ENCODE data around the gene PTGFRN.
A peak's percentile ranks its signal among the peaks of the same experiment; 100 is the strongest.
"Not testable (repeated sequence)": the region's sequence is repeated elsewhere in the genome, so short reads cannot be mapped to it uniquely, and the experiment has no call there.

PTGFRN gene

DNA sequence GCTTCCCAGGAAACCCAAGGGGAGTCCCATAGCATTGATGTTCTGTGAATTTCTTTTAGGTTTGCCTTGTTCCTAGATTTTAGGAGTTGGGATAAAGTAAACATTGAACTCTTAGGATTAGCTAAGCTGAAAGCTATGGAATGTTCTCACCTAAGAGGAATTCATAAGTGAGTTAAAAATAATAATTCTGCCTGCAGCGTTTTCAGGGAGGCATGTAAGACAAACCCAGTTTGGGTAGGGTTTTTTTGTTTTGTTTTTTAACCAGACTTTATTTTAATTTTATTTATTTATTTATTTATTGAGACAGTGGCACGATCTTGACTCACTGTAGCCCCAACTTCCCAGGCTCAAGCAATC lies 62.9 kb downstream of the PTGFRN start:
- no peak for DNase-seq

DNA sequence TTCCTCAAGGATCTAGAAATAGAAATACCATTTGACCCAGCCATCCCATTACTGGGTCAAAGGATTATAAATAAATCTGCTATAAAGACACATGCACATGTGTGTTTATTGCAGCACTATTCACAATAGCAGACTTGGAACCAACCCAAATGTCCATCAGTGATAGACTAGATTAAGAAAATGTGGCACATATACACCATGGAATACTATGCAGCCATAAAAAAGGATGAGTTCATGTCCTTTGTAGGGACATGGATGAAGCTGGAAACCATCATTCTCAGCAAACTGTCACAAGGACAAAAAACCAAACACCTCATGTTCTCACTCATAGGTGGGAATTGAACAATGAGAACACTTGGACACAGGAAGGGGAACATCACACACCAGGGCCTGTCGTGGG lies 70.6 kb downstream of the PTGFRN start:
- not testable (repeated sequence) for DNase-seq

DNA sequence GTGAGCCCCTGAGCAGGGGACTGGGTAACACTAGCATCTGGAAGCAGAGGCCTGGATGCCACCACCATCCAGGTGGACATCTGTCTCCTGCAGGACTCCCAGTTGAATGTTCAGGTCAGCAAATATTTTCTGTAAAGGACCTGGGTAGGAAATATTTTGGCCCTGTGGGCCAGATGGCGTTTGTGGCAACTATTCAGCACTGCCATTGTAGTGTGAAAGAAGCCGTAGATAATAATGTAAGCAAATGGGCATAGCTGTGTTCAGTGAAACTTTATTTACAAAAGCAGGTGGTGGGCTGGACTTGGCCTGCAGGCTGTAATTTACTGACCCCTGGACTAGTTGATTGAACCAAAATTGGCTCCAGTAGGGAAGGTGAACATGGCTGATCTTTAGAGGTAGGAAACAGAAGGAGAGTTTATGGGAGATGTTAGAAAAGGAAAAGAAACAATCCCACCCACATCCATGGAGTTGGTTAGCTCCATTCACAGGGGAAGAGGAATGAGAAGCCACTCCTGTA lies 71.9 kb downstream of the PTGFRN start:
- no peak for DNase-seq

DNA sequence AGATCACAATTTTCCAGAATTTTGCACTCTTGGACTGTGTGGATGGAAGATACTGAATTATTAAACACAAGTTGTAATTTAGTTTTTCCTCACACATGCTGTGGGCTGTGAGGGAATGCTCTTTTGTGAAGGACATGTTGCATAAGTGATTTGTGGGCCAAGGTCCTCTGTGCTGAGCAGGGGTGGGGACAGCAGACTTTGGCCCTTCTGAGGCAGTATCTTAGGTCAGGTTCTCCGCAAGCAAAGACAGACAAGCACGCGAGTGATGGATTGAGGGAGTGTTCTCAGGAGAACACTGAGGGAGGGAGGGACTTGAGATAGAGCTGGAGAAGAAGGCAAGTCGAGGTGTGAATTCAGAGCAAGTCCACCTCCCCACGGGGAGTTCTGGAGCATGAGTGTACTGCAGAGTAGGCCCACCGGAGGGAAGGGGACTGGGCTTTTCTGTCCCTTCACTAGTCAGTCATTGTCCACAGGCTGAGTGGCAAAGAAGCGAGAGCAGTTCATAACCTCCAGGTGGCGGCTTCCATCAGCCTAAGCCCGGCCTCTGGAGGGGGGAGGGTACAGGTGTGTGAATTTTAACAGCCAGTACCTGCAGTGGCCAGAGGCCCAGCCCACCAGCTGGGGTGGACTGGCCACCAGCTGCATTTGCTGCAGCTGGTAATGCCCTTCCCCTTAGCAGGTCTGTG lies 72.7 kb downstream of the PTGFRN start:
- DNase-seq: no peak

DNA sequence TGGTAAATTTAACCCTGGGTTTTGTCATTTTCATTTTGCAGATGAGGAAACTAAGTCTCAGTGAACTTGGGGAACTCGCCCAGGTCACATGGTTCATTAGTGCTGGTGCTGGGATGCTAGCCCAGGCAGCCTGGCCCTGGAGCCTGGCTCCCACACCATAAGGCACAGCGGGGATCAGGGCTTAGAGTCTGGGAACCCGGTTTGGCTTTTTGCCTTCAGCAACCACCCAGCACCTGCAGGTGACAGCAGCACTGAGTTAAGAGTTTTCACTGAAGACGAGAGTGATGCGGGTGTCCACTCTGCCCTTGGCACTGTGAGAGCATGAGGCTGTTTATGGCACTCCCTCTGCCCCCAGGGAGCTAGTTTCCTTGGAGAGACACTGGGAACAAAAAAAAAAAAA lies 73.4 kb downstream of the PTGFRN start:
- no peak for DNase-seq

DNA sequence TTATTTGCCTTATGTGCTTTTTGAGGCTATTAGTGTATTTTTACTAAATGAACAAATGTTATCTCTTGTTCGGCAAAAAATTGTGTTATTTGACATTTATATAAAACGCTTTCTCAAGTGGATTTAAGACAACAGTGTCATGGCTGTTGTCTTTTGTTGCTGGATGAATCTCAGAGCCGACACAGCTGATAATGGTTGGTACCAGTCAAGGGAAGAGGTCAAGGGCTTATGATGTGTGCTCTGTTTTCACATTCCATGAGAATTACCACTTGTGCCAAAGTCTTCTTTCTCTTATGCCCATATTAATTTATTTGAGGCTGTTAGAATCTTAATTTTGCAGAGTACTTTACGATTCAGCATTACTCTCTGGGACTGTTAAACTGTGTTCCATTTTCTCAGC lies 74.0 kb downstream of the PTGFRN start:
- no peak for DNase-seq

DNA sequence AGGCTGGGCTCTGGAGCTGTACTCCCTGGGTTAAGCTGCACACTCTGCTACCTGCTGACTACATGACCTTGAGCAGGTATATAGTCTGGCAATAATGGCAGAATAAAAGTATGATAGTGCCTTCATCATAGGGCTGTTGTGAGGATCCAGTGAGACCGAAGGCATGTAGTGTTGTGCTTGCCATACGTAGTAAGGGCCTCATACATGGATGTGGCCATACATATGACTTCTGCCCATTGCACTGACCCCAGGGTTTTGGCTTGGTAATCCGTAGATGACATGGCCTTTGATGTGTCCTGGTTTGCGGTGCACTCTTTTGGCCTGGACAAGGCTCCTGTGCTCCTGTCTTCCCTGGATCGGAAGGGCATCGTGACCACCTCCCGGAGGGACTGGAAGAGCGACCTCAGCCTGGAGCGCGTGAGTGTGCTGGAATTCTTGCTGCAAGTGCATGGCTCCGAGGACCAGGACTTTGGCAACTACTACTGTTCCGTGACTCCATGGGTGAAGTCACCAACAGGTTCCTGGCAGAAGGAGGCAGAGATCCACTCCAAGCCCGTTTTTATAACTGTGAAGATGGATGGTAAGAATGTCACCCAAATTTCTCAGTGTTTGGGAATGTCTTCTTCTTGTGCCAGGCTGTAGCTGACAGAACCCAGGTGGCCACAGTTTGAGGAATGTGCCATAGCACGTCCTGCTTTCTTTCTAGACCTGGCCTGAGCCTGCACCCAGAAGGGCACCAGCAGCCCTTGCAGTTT lies 74.9 kb downstream of the PTGFRN start:
- no peak for DNase-seq

DNA sequence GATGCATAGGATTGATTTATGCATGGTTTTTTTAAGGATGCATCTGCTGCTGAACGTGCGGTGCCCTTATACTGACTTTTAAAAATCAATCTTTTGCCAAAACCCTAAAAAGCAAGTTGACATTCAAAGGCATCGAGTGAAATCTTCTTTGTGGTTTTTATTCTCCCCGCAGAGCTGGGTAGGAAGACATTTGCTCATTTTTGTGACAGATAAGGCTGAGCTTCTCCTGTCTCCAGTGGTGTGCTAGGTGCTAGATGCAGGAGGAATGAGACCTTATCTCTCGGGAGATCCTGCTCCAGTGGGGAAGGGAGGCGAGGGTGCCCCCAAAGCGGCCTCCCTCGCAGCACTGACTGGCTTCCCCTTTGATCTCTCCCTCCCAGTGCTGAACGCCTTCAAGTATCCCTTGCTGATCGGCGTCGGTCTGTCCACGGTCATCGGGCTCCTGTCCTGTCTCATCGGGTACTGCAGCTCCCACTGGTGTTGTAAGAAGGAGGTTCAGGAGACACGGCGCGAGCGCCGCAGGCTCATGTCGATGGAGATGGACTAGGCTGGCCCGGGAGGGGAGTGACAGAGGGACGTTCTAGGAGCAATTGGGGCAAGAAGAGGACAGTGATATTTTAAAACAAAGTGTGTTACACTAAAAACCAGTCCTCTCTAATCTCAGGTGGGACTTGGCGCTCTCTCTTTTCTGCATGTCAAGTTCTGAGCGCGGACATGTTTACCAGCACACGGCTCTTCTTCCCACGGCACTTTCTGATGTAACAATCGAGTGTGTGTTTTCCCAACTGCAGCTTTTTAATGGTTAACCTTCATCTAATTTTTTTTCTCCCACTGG lies 76.9 kb downstream of the PTGFRN start:
- DNase-seq: no peak

DNA sequence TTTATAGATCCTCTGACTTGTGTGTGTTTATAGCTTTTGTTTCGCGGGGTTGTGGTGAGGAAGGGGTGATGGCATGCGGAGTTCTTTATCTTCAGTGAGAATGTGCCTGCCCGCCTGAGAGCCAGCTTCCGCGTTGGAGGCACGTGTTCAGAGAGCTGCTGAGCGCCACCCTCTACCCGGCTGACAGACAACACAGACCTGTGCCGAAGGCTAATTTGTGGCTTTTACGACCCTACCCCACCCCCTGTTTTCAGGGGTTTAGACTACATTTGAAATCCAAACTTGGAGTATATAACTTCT lies 77.5 kb downstream of the PTGFRN start:
- no peak for DNase-seq

DNA sequence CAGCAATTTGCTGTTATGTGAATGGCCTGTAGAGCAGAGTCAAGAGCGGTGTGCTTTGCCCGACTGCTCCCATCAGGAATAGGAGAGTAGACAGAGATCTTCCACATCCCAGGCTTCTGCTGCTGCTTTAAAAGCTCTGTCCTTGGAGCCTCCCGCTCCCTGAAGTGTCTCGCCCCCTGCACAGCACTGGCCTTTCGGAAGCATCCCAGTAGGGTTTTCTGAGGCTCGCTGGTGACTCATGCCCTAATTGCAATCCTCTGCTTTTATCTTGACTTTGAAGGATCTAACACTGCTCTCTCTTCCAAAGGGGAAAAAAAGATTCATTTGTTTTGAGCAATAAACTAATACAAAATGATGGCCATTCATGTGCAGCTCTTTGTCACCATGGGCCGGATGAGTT lies 78.5 kb downstream of the PTGFRN start:
- DNase-seq: peak; percentile 28

DNA sequence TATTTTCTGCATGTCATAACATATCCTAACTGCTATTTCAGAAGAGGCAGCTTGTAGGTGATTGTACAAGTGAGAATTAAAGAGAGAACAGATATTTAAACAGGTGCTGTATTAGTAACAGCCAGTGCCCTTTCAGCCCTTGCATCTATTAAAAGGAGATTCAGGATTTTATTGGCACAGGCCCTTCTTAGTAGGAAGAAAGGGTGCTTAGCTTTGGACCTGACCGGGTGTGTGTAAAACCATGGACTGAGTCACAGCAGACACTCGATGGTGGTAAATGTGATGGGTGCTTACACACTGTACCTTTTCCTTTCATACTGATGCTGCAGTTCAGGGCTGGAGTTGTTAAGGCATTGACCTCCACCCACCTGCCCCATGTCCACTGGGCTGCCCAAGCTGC lies 79.2 kb downstream of the PTGFRN start:
- DNase-seq: no peak

DNA sequence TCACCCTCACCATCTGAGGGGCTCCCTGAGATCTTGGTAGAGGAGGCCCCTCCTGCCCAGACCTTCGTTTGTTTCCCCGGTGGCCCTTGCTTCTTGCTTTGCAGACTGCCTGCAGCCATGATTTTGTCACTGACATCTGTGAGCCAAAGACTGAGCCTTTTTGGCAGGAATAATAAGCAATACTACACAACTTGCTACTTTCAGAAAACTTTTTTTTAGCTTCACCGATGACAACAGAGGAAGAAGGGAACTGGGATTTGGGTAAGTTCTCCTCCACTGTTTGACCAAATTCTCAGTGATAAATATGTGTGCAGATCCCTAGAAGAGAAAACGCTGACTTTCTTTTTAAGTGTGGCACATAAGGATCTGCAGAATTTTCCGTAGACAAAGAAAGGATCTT lies 80.1 kb downstream of the PTGFRN start:
- DNase-seq: no peak

DNA sequence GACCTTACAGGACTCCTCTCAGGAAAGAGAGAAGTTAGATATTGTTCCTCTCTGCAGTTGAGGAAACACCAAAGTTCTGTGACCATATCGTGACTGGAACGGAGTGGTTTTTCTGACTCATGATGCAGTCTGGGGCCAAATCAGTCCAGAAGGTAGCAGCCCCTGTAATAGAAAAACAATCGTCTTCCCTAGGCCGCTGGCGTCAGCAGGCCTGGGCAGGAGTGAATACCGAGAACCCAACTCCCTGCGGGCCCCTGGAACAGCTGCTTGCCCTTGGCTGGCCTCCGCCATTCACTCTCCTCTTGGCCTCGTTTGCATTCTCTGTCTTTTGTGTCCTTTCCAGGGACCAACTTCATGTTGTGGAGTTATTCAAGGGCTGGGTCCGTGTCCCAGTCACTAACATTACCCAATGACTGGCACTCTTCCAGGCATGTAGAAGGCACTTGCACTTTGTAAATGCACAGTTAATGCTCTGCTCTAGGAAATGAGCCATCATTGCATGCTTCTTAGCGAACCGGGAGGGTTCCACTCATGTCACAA lies 81.0 kb downstream of the PTGFRN start:
- peak; percentile 72 for DNase-seq

DNA sequence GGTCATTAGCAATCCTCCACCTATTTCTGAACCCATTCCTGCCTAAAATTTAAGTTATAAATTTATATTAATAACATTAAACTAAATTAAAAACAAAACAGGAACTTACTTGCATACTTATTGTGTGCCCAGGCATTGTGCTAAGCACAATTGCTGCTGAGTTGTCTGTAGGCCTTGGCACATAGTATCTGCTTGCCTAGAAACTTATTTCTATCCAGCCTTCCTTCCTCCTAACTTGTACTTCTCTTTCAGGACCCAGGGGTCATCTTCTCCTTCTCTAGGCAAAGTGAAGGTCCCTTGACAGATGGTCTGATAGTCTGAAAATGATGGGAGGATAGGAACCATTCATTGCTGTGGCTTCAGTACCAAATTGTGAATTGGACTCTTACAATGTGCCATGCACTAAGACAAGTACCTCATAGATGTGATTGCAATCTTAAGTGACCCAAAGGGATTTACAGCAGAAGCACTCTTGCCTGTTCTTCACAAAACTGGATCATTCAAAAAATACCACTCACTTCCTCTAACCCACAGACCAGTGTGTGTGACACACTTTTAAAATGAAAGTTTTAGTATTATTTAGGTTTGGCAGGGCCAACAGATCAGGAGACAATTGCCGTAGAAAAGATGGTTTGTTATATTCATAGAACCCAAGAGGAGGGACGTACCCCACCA lies 81.6 kb downstream of the PTGFRN start:
- no peak for DNase-seq

DNA sequence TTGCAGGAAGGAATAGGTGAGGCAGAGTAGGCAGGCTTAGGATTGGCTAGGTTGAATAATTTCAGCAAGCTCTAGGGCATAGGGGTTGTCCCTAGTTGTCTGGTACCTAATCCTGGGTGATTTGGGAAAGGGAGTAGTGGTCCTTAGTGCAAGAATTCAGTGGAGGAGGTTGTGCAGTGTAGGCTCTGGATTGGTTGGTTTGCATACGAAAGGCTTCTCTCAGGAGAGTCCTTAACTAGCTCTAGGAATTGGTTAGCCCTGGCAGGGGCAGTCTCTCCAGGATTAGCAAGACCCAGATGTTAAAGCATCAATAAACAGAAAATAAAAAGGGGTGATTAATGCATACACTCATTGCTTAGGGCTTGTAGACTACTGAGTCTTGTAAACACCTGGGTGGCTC lies 82.2 kb downstream of the PTGFRN start:
- no peak for DNase-seq

DNA sequence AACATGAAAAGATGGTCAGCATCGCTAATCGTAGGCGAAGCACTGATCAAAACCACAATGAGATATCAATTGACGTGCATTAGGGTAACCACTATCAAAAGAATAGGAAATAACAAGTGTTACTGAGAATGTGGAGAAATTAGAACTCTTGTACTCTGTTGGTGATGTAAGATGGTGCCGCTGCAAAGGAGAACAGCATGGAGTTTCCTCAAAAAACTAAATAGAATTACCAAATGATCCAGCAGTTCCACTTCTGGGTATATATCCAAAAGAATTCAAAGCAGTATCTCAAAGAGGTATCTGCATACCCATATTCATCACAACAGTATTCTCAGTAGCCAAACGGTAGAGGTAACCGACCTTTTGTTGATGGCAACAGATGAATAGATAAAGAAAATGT lies 83.6 kb downstream of the PTGFRN start:
- no peak for DNase-seq

DNA sequence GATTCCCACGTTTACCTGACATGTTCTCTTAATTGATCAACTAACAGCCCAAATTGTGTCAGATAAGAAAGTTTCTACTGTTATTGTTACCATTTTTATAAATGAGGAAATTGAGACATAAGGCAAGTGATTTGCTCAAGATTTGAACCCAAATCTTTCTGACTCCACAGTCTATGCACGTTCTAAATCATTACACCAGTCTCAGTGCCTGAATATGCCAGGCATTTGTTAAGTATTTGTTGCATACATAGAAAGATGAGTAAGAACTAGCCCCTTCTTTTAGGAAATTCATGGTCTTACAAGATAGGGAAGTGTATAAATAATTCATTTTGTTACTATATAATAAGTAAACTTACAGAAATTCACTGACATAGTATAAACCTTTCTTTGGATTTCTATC lies 84.7 kb downstream of the PTGFRN start:
- DNase-seq: no peak

DNA sequence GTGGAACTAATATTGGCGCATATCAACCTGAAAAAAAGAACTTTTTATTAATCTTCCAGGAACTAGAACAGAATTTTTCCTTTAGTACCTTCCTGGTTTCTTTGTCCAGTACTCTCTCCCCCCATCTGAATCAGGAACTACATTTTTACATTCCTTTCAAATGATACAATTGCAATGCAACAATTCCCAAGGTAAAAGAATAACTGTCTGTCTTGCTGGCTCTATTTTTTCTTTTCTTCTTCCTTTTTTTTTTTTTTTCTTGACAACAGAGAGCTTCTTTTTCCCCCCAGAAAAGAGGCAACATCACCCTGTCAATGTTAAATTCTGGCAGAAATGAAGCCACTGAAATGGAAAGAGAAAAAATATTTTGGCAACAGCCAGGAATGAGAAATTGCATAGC lies 87.3 kb downstream of the PTGFRN start:
- DNase-seq: peak; percentile 49

DNA sequence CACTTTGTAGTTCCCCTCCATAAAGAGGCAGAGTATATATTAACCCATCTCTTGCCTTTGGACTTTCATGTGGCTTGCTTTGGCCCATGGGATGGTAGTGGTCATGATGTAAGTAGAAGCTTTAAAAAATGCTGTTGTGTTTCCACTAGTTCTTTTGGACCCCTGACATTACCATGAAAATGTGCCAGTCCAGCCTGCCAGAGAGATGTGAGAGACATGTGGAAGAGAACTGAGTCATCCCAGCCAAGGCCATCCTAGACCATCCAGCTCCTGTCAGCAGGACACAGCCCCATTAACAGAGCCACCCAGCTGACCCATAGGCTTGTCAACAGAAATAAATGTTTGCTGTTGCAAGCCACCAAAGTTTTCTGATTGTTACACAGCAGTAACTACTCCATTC lies 87.9 kb downstream of the PTGFRN start:
- peak; percentile 17 for DNase-seq

DNA sequence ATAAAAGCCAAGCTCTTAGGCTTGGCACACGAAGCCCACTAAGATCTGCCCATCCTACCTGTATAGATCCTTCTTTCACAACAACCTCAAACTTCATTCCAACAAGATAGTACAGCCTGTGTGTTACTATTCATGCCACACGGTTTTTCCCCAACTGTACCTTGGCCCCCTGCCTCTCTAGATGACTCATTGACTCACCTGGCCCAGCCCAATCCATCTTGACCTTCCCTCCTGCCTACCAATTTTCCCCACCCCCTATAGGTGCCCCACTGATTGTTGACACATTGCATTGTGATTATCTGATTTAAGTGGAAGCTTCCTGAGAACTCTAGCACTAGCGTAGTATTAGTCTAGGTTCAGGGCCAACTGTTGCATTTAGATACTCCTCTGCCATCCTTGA lies 89.9 kb downstream of the PTGFRN start:
- no peak for DNase-seq

DNA sequence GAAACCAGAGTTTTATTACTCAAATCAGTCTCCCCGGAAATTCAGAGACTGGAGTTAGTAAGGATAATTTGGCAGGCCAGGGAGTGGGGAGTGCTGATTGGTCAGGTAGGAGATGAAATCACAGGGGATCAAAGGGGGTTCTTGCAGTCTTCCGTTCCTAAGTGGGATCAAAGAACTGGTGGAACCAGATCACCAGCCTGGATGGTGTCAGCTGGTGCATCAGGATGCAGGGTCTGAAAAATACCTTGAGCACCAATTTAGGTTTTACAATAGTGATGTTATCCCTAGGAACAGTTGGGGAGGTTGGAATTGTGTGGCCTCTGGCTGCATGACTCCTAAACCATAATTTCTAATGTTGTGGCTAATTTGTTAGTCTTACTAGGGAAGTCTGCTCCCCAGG lies 90.4 kb downstream of the PTGFRN start:
- DNase-seq: no peak

DNA sequence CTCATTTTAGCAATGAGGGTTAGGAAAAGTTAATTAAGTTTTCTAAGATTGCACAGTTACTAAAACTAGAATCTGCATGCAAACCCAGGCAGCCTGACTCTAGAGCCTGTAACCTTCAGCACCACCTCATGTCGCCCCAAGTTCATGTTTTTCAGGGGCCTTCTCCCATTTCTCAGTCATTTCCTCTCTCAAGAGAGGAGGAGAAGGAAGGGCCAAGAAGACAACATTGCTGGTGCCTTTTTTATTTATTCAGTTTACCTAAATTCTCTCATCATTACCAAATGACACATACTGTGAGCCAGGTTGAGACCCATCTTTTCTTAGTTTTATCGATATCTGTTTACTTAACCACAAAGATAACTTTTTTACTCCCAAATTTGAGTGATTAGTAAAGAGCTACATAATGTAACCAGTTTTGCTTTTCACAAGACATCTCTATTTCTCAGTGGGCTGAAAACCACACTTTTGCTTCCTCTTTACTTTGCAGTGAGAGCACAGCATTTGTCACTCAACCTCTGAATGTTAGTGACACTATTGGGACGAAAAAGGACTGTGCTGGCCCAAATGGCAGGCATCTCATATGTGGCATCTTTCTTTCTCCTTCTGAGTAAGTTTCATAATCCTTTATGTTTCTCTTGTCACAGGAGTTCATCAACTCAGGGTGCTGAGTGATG lies 91.7 kb downstream of the PTGFRN start, which contains the start of gene CD101:
TSS of gene CD101 (plus strand) at position 507 of the 674 bp plus-strand sequence. CDS start at position 565, 58 bp downstream.
- no peak for DNase-seq
